Duodenal mucosa (tissue), 2 donors: Measurements from ENCODE around the gene IL36A.

Experiments
- H3K27ac ChIP-seq: one replicate; pipeline ENCODE4 v1.7.0; 2013; ENCODE audit warnings: low read depth, low read length
- H3K27me3 ChIP-seq, 2 donors: one replicate each; pipeline ENCODE4 v1.7.0; 2013; ENCODE audit warnings: low read length in 2 of 2, control low read depth in 1 of 2; ENCODE audit not compliant: insufficient read depth in 2 of 2, control insufficient read depth in 1 of 2
- H3K36me3 ChIP-seq, 2 donors: one replicate each; pipeline ENCODE4 v1.7.0; 2013; ENCODE audit warnings: low read length in 2 of 2, control low read depth in 1 of 2; ENCODE audit not compliant: insufficient read depth in 2 of 2, control insufficient read depth in 1 of 2
- H3K4me1 ChIP-seq, 2 donors: one replicate each; pipeline ENCODE4 v1.7.0; 2013; ENCODE audit warnings: low read length in 2 of 2, control low read depth in 1 of 2; ENCODE audit not compliant: insufficient read depth in 2 of 2, control insufficient read depth in 1 of 2
- H3K4me3 ChIP-seq, 2 donors: one replicate each; pipeline ENCODE4 v1.7.0; 2013; ENCODE audit warnings: low read length in 2 of 2, low read depth in 1 of 2
- H3K9ac ChIP-seq, 2 donors: one replicate each; pipeline ENCODE4 v1.7.0; 2013; ENCODE audit warnings: low read length in 2 of 2, low read depth in 1 of 2
- H3K9me3 ChIP-seq, 2 donors: one replicate each; pipeline ENCODE4 v1.7.0; 2013; ENCODE audit warnings: low read length in 2 of 2, control low read depth in 1 of 2; ENCODE audit not compliant: control insufficient read depth in 1 of 2

The IL36A gene

GRCh38 chr2:113015655-113016054, 10.4 kb downstream of the IL36A start:
- Histone ChIP-seq H3K4me1 (no peaks in the 10 kb centered on the region), H3K4me3 (no peak overlapping the region), H3K9me3 (no peaks in the 10 kb centered on the region), H3K27me3 (peaks cover 0 to 7% of the 10 kb centered on the region in 2 donors), H3K36me3 (no peaks in the 10 kb centered on the region), H3K27ac (no peak overlapping the region), H3K9ac (no peak overlapping the region)

GRCh38 chr2:113018509-113018908, 13.2 kb downstream of the IL36A start:
- Histone ChIP-seq H3K4me3 (no peak overlapping the region), H3K36me3 (no peaks in the 10 kb centered on the region), H3K4me1 (no peaks in the 10 kb centered on the region), H3K27ac (no peak overlapping the region), H3K9ac (no peak overlapping the region), H3K9me3 (no peaks in the 10 kb centered on the region), H3K27me3 (peaks cover 6 to 11% of the 10 kb centered on the region in 2 donors)

- no peaks in the 10 kb centered on the region for H3K9me3 ChIP-seq
- no peak overlapping the region for H3K4me3 ChIP-seq
- no peak overlapping the region for H3K27ac ChIP-seq
- no peak overlapping the region for H3K9ac ChIP-seq
- peaks cover 12 to 31% of the 10 kb centered on the region in 2 donors for H3K27me3 ChIP-seq
- no peaks in the 10 kb centered on the region for H3K4me1 ChIP-seq
- H3K36me3 ChIP-seq = no peaks in the 10 kb centered on the region
These were observed 16.1 kb downstream of the IL36A start for GRCh38 chr2:113021312-113021711.

GRCh38 chr2:113024764-113025163, 19.5 kb downstream of the IL36A start:
- H3K36me3 ChIP-seq = no peaks in the 10 kb centered on the region
- no peaks in the 10 kb centered on the region for H3K4me1 ChIP-seq
- no peak overlapping the region for H3K9ac ChIP-seq
- H3K27ac ChIP-seq = no peak overlapping the region
- no peaks in the 10 kb centered on the region for H3K9me3 ChIP-seq
- H3K27me3 ChIP-seq = peaks cover 17 to 31% of the 10 kb centered on the region in 2 donors
- no peak overlapping the region for H3K4me3 ChIP-seq

- Histone ChIP-seq H3K4me1 (no peaks in the 10 kb centered on the region), H3K9ac (no peak overlapping the region), H3K27me3 (peaks cover 17 to 34% of the 10 kb centered on the region in 2 donors), H3K36me3 (no peaks in the 10 kb centered on the region), H3K27ac (no peak overlapping the region), H3K4me3 (no peak overlapping the region), H3K9me3 (no peaks in the 10 kb centered on the region)
These were observed 20.5 kb downstream of the IL36A start for GRCh38 chr2:113025737-113026136.

GRCh38 chr2:113027691-113028090, 22.4 kb downstream of the IL36A start:
- no peak overlapping the region for H3K9ac ChIP-seq
- no peak overlapping the region for H3K4me3 ChIP-seq
- H3K36me3 ChIP-seq = no peaks in the 10 kb centered on the region
- H3K9me3 ChIP-seq = no peaks in the 10 kb centered on the region
- no peak overlapping the region for H3K27ac ChIP-seq
- H3K27me3 ChIP-seq = peaks cover 15 to 32% of the 10 kb centered on the region in 2 donors
- H3K4me1 ChIP-seq = no peaks in the 10 kb centered on the region

GRCh38 chr2:113028112-113028511, 22.9 kb downstream of the IL36A start:
- no peaks in the 10 kb centered on the region for H3K36me3 ChIP-seq
- no peaks in the 10 kb centered on the region for H3K9me3 ChIP-seq
- no peaks in the 10 kb centered on the region for H3K4me1 ChIP-seq
- H3K27ac ChIP-seq = no peak overlapping the region
- no peak overlapping the region for H3K4me3 ChIP-seq
- H3K27me3 ChIP-seq = peaks cover 11 to 32% of the 10 kb centered on the region in 2 donors
- no peak overlapping the region for H3K9ac ChIP-seq

- Histone ChIP-seq H3K9me3 (no peaks in the 10 kb centered on the region), H3K9ac (no peak overlapping the region), H3K27me3 (peaks cover 11 to 12% of the 10 kb centered on the region in 2 donors), H3K4me3 (no peak overlapping the region), H3K4me1 (no peaks in the 10 kb centered on the region), H3K27ac (no peak overlapping the region), H3K36me3 (no peaks in the 10 kb centered on the region)
These were observed 27.5 kb downstream of the IL36A start for GRCh38 chr2:113032737-113033136.

GRCh38 chr2:113034016-113034415, 28.8 kb downstream of the IL36A start:
- Histone ChIP-seq H3K4me1 (peaks cover under 1 to 3% of the 10 kb centered on the region in 2 donors), H3K27me3 (peaks cover 6 to 7% of the 10 kb centered on the region in 2 donors), H3K4me3 (no peak overlapping the region), H3K9me3 (no peaks in the 10 kb centered on the region), H3K27ac (no peak overlapping the region), H3K36me3 (no peaks in the 10 kb centered on the region), H3K9ac (no peak overlapping the region)

- no peaks in the 10 kb centered on the region for H3K36me3 ChIP-seq
- H3K9me3 ChIP-seq = no peaks in the 10 kb centered on the region
- no peak overlapping the region for H3K9ac ChIP-seq
- H3K4me1 ChIP-seq = peaks cover 7 to 12% of the 10 kb centered on the region in 2 donors
- peaks cover 0 to 7% of the 10 kb centered on the region in 2 donors for H3K27me3 ChIP-seq
- no peak overlapping the region for H3K4me3 ChIP-seq
- no peak overlapping the region for H3K27ac ChIP-seq
These were observed 31.5 kb downstream of the IL36A start for GRCh38 chr2:113036763-113037162.

- Histone ChIP-seq H3K27ac (no peak overlapping the region), H3K36me3 (no peaks in the 10 kb centered on the region), H3K27me3 (peaks cover 0 to 7% of the 10 kb centered on the region in 2 donors), H3K9ac (no peak overlapping the region), H3K4me3 (no peak overlapping the region), H3K4me1 (peaks cover 7 to 12% of the 10 kb centered on the region in 2 donors), H3K9me3 (no peaks in the 10 kb centered on the region)
These were observed 33.0 kb downstream of the IL36A start for GRCh38 chr2:113038291-113038690.
